Measurements from ENCODE around the gene RILP. TPM values are rescaled to one million over a fixed set of nuclear protein-coding genes. Genes with fewer than 3 reads are reported as not detected.

Gene RILP
- polyA plus RNA-seq, 2 of the 4 experiments (the other 2 are of a cell fraction) = 6.4 to 6.8 TPM

DNA sequence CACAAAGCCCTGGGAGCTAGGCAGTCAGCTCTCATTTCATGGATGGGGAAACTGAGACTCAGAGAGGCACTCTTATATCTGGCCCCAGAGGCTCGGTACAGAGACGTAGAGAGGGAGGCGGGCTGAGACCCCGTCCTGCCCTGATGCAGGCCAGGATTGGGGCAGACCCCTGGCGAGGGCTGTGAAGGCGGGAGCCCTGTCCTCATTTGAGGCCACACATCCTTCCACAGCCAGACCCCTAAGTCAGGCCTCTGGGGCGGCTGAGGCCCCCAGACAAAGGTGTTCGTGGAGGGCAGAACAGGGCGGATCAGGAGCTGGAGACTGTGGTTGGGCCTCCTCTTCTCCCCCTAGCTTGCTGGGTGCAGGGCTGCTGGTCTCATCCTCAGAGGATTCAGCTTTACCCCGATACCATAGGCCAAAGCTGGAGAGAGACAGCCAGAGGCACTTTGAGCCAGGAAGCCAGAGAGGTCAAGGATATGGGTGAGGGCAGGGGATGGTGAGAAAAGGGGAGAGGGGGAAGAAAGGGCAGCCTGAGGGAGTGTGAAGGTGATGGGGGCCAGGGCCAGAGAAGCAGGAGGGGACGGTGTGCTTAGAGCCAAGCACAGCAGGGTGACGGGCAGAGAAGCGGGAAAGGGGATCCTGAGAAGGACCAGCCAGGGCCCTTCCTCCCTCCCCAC, 3.3 kb downstream of the RILP start:
- TF ChIP-seq SREBF2 (IDR thresholded peaks at IDR 0.05) = no peak
- TF ChIP-seq E2F6 (IDR thresholded peaks at IDR 0.05; ENCODE audit: borderline replicate concordance, low read depth) = no peak
- no peak for TF ChIP-seq TP53 (CRISPR knock-in tag; IDR thresholded peaks at IDR 0.05)
- no peak for TF ChIP-seq ATOH8 (CRISPR knock-in tag; IDR thresholded peaks at IDR 0.05; ENCODE audit: low read depth)
- no peak for TF ChIP-seq CBX8 (IDR thresholded peaks at IDR 0.05)
- TF ChIP-seq HOXA7 (CRISPR knock-in tag; IDR thresholded peaks at IDR 0.05) = no peak
- TF ChIP-seq GATA3 (IDR thresholded peaks at IDR 0.05; ENCODE audit: borderline replicate concordance) = no peak
- no peak for TF ChIP-seq EP300 (IDR thresholded peaks at IDR 0.05)
- TF ChIP-seq HMGXB4 (CRISPR knock-in tag; IDR thresholded peaks at IDR 0.05; ENCODE audit: borderline replicate concordance) = no peak
- no peak for TF ChIP-seq HOXB5 (CRISPR knock-in tag; IDR thresholded peaks at IDR 0.05)
- no peak for TF ChIP-seq NPAS2 (CRISPR knock-in tag; IDR thresholded peaks at IDR 0.05; ENCODE audit: borderline replicate concordance)
- no peak for TF ChIP-seq FOXS1 (CRISPR knock-in tag; IDR thresholded peaks at IDR 0.05)
- no peak overlapping the region for H3K4me3 ChIP-seq
- whole genome bisulfite sequencing (ENCODE audit: missing lambda C conversion rate) = 83% methylated on average over 13 of the region's 13 CpGs
- FAIRE-seq (no peak), DNase-seq (ENCODE audit: low read depth in 1 of 2, low spot score in 1 of 2) (no peak), ATAC-seq (no peak)
- peaks cover 38% of the 10 kb centered on the region for H3K4me1 ChIP-seq
- ChIA-PET POLR2A (no interaction called here), CTCF (interaction anchor here (0.6 to 11.7 kb wide), 11 partner anchors 10 to 281 kb away, joined by 3 to 204 read pairs (median 4); partner anchors contain the start of gene SLC43A2)
- H3K4me2 ChIP-seq = no peak overlapping the region
- H3K27ac ChIP-seq = no peak overlapping the region
- no peaks in the 10 kb centered on the region for H3K9me3 ChIP-seq

- Histone ChIP-seq H3K27ac (peak within 1 kb of the TSS in 1 of 2 experiments; percentile 31; a peak in 1 of 6 replicates), H3K4me2 (peak within 1 kb of the TSS; percentile 100), H3K4me1 (peaks cover 29% of the 10 kb centered on the region), H3K4me3 (no peak within 1 kb of the TSS), H3K9me3 (no peaks in the 10 kb centered on the region)
- FAIRE-seq (no peak), DNase-seq (ENCODE audit: low read depth in 1 of 2, low spot score in 1 of 2) (no peak), ATAC-seq (no peak)
- WGBS (ENCODE audit: missing lambda C conversion rate) = 95% methylated on average over 17 of the region's 25 CpGs
- TF ChIP-seq RNF2 (IDR thresholded peaks at IDR 0.05; ENCODE audit: borderline replicate concordance, low read depth) = no peak
- no peak for TF ChIP-seq HOXB5 (CRISPR knock-in tag; IDR thresholded peaks at IDR 0.05)
- no peak for TF ChIP-seq PBX3 (IDR thresholded peaks at IDR 0.05)
- no peak for TF ChIP-seq CHD4 (IDR thresholded peaks at IDR 0.05; ENCODE audit: borderline replicate concordance)
- no peak for TF ChIP-seq RARB (CRISPR knock-in tag; IDR thresholded peaks at IDR 0.05)
- no peak for TF ChIP-seq CBX8 (IDR thresholded peaks at IDR 0.05)
- TF ChIP-seq TFCP2L1 (CRISPR knock-in tag; IDR thresholded peaks at IDR 0.05) = no peak
- no peak for TF ChIP-seq SMC3 (IDR thresholded peaks at IDR 0.05)
- TF ChIP-seq NR3C1 (IDR thresholded peaks at IDR 0.05) = no peak
- TF ChIP-seq KDM5A (IDR thresholded peaks at IDR 0.05) = no peak
- no peak for TF ChIP-seq POLR2AphosphoS2 (conservative IDR thresholded peaks at IDR 0.05; ENCODE audit: low read length)
- TF ChIP-seq BHLHE40 (IDR thresholded peaks at IDR 0.05; ENCODE audit: low read depth, low read length) = no peak
- TF ChIP-seq E2F6 (IDR thresholded peaks at IDR 0.05; ENCODE audit: borderline replicate concordance, low read depth) = no peak
- TF ChIP-seq ZFP36 (IDR thresholded peaks at IDR 0.05; ENCODE audit: borderline replicate concordance, partially characterized antibody) = no peak
- no peak for TF ChIP-seq HDAC2 (IDR thresholded peaks at IDR 0.05)
- CTCF ChIA-PET = interaction anchor here (0.6 to 11.7 kb wide), 12 partner anchors 13 to 280 kb away, joined by 3 to 204 read pairs (median 4); partner anchors contain the start of gene SLC43A2
- POLR2A ChIA-PET = interaction anchor here (0.6 kb wide), 1 partner anchor 60 kb away, joined by 3 read pairs; no protein-coding TSS in a partner anchor
These were observed 4.2 kb downstream of the RILP start, which contains the start of gene SCARF1 for GRCh38 chr17:1645207-1646171. TSS of gene SCARF1 (minus strand) at chr17:1645732. CDS start at chr17:1645697, 35 bp downstream.

Data from A549 (cell line).